IPS-18c (cell line): ENCODE results near the gene ITPKC.
"Not testable (repeated sequence)": the region's sequence is repeated elsewhere in the genome, so short reads cannot be mapped to it uniquely, and the experiment has no call there.

Experiments
- H3K4me3 ChIP-seq: 2 replicates; pipeline ENCODE4 v1.7.0; 2013; ENCODE audit warnings: low read depth, mild to moderate bottlenecking, low read length, moderate library complexity; ENCODE audit not compliant: insufficient read depth
- H3K9me3 ChIP-seq: one replicate; pipeline ENCODE4 v1.6.1; 2013; ENCODE audit warnings: mild to moderate bottlenecking, low read length, moderate library complexity; ENCODE audit not compliant: control insufficient read depth, insufficient read depth

Gene ITPKC

DNA sequence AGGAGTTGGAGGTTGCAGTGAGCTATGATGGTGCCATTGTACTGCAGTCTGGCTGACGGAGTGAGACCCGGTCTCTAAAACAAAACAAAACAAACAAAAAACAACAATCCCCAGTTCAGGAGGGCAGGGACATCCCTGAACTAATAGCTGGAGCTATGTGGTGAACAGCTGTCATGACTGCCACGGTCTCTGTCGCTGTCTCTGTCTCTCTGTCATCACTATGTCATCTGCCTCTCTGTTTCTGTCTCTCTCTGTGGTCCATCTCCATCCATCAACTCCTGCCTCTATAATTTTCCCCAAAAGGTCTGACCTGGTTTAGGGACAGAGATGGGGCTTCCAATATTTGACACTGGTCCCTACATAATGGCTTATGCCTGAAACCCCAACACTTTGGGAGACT, 7.4 kb downstream of the ITPKC start:
- no peak overlapping the region for H3K4me3 ChIP-seq
- H3K9me3 ChIP-seq: peaks cover 2% of the 10 kb centered on the region

DNA sequence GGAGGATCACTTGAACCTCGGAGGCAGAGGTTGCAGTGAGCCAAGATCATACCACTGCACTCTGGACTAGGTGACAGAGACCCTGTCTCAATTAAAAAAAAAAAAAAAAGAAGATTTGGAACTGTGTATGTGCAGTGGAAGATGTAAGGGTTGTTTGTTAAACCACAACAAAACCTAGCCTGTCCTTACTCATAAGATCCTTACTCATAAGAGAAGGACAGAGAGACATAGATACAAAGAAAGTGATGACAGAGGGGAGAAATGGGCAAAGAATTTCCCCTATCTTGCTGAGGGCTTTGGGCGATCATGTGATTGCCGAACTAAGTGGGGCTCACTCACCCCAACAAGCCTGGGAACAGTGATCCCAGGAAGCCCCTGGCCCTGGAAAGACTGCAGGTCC, 7.9 kb downstream of the ITPKC start:
- no peak overlapping the region for H3K4me3 ChIP-seq
- peaks cover 2% of the 10 kb centered on the region for H3K9me3 ChIP-seq

DNA sequence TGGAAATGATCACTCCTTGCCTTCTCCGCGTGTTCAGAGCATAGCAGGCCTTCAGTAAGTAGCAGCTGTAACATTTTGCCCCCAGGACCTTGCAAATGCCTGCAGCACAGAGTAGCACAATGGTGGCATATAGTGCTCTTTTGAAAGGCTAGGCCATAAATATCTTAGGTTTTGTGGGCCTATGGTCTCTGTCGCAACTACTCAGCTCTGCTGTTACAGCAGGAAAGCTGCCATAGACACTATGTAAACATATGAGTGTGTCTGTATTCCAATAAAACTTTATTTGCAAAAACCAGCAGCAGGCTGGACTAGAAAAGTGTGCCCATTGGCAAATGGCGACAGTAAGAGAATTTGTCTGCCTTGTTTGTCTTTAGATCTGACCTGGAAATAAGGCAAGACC, 9.4 kb downstream of the ITPKC start:
- no peak overlapping the region for H3K4me3 ChIP-seq
- peaks cover 2% of the 10 kb centered on the region for H3K9me3 ChIP-seq

DNA sequence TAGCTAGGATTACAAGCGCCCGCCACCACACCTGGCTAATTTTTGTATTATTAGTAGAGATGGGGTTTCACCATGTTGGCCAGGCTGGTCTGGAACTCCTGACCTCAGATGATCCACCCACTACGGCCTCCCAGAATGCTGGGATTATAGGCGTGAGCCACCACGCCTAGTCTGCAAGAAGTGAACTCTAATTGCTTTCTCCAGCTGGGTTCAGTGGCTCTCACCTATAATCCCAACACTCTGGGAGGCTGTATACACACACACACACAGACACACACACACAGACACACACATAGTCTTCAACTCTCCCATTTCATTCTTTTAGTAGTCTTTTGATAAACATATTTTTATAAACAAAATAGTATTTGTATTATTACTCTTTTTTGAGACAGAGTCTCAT, 13.2 kb downstream of the ITPKC start:
- not testable (repeated sequence) for H3K4me3 ChIP-seq, H3K9me3 ChIP-seq

DNA sequence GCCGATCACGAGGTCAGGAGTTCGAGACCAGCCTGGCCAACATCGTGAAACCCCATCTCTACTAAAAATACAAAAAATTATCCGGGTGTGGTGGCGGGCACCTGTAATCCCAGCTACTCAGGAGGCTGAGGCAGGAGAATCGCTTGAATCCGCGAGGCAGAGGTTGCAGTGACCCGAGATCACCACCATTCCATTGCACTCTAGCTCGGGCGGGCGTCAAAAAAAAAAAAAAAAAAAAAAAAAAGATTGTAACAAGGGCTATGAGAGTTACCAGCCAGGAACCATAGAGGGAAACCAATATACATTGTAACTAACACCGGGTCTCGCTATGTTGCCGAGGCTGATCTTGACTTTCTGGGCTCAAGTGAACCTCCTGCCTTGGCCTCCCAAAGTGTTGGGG, 15.4 kb downstream of the ITPKC start:
- H3K4me3 ChIP-seq, H3K9me3 ChIP-seq: not testable (repeated sequence)

DNA sequence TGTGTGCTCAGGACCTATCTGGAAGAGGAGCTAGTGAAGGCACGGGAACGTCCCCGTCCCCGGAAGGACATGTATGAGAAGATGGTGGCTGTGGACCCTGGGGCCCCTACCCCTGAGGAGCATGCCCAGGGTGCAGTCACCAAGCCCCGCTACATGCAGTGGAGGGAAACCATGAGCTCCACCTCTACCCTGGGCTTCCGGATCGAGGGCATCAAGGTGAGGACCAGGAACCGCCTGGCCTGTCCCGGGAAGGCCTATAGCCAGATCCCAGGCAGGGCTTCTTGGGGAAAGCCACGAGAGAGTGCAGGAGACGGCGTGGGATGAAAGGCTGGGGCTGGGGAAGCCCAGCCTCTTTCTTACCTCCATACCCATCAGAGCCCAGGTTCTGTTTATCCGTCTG, 16.2 kb downstream of the ITPKC start:
- H3K9me3 ChIP-seq: no peaks in the 10 kb centered on the region
- no peak overlapping the region for H3K4me3 ChIP-seq

DNA sequence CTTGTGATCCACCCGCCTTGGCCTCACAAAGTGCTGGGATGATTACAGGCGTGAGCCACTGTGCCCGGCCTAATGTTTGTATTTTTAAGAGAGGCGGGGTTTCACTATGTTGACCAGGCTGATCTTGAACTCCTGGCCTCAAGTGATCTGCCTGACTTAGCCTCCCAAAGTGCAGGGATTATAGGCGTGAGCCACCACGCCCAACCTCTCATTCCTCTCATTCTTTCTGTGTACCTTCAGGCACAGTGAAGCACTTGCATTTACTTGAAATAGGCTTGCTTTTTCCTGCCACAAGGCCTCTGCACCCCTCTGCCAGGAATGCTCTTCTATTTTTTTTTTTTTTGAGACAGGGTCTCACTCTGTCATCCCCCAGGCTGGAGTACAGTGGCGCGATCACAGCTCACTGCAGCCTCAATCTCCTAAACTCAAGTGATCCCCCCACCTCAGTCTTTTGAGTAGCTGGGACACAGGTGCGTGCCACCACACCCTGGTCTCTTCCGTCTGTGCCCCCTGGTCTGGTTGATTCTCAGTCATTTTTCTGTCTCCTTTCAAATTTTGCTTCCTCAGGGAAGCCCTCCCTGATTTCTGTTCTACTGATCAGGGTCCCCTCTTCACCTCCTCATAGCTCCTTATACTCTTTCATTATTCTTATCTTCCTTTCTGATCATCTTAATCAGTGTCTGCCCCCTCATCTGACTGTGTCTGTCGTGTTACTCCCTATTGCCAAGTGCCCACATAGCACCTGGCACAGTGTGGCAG, 18.3 kb downstream of the ITPKC start:
- Histone ChIP-seq H3K9me3 (no peaks in the 10 kb centered on the region), H3K4me3 (no peak overlapping the region)

DNA sequence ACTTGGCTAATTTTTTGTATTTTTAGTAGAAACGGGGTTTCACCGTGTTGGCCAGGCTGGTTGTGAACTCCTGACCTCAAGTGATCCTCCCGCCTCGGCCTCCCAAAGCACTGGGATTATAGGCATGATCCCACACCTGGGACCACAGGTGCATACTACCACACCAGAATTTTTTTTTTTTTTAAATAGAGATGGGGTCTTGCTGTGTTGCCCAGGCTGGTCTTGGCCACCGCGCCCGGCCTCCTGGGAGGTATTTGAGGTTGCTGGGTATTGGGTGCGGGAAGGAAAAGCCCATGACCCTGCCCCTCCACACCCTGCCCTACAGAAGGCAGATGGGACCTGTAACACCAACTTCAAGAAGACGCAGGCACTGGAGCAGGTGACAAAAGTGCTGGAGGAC, 19.7 kb downstream of the ITPKC start:
- Histone ChIP-seq H3K4me3 (no peak overlapping the region), H3K9me3 (no peaks in the 10 kb centered on the region)

DNA sequence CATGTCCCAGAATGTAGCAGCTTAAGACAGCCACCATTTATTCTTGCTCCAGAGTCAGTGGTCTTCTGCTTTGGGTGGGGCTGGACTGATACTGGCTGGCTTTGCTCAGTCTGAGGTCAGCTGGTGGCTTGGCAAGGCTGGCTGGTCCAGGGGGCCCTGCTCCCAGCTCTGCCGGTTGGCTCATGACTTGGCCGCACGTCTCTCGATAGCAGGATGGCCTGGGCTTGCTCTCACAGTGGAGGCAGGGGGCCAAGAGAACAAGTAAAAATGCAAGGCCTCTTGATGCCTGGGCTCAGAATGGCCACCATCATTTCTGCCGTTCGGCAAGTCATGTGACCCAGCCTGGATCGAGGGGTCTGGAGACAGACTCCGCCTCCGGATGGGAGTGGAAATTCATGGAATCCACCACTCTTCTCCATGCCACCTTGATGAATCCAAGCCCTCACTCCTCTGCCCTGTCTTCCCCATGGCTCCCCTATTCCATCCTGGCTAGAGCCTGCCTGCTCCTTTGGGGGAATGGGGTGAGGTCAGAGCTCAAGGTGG, 20.3 kb downstream of the ITPKC start:
- Histone ChIP-seq H3K9me3 (no peaks in the 10 kb centered on the region), H3K4me3 (no peak overlapping the region)

DNA sequence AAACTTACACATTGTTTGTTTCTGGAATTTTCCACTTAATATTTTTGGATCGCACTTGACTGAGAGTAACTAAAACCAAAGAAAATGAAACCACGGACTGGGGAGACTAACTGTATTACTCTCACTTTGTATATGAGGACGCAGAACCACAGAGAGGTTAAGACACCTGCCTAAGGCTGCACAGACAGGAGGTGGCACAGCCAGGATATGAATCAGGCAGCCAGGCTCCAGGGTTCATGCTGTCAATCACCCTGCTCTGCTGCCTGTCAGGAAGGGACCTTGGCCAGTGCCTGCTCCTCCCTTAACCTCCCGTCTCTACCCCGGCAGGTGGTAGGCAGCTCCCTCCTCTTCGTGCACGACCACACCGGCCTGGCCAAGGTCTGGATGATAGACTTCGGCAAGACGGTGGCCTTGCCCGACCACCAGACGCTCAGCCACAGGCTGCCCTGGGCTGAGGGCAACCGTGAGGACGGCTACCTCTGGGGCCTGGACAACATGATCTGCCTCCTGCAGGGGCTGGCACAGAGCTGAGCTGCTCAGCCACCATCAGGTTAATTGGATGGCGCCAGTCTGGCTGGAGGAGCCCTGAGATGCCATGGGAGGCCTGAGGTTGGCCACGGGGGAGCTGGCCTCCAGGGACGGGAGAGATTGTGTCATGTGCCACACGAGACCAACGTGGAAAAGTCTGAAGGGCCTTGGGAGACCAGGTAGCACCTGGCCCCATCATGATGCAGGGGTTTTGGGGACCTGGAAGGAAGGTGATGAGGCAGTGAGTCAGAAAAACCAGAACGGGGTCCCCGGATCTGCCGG, 22.3 kb downstream of the ITPKC start:
- Histone ChIP-seq H3K9me3 (no peaks in the 10 kb centered on the region), H3K4me3 (no peak overlapping the region)

DNA sequence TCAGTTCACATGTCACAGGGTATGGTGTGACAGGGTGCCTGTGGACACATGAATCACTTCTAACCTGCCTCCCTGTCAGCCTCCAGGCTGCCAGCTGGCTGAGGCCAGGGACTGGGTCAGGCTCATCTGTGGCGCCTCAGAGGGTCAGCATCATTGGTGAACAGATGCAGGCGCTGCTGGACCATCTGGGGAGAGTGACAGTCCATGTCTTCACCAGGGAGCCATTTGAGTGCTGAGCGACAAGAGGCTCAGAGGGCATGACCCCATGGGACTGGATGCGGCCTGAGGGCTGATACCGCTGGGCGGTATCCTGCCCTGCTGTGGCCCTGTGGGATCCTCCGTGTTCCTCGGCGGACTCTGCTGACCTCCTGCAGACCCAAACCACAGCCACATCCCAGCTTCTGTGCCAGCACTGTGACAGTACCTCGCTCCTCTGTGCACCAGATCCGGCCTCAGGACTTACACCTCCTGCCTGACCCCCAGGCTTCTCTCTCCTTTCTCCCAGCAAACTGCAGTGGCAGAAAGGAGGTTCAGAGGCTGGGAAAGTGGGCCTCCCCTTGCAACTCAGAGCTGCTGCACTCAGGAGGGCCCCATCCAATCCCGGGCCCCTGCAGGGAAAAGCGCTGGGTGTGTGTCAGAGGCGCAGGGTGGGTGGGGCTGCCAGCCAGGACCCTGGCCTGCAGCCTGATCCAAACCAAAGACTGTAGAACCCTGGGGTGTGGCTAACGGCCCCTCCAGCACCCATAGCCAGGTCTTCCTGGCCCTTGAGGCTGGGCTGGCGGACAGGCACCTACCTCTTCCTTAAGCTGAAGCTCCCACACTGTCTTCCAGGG, 23.2 kb downstream of the ITPKC start:
- no peak overlapping the region for H3K4me3 ChIP-seq
- no peaks in the 10 kb centered on the region for H3K9me3 ChIP-seq

DNA sequence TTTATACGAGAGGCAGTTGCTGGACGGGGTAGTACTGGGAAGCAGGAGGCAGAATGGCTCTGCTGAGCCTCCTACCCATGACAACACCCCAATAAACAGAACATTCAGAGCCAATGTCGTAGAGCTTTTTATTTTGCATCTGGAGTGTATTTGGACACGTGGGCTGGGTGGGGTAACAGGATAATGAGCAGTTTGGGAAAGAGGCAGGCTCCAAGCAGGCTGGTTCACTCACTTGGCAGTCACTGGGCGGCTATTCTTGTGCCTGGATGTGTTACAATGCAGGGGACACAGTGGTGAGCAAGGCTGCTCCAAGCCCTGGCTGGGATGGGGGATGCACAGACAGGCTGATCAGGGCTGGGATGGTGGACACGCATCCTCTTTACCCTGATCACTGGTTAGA, 23.8 kb downstream of the ITPKC start:
- Histone ChIP-seq H3K4me3 (no peak overlapping the region), H3K9me3 (no peaks in the 10 kb centered on the region)

DNA sequence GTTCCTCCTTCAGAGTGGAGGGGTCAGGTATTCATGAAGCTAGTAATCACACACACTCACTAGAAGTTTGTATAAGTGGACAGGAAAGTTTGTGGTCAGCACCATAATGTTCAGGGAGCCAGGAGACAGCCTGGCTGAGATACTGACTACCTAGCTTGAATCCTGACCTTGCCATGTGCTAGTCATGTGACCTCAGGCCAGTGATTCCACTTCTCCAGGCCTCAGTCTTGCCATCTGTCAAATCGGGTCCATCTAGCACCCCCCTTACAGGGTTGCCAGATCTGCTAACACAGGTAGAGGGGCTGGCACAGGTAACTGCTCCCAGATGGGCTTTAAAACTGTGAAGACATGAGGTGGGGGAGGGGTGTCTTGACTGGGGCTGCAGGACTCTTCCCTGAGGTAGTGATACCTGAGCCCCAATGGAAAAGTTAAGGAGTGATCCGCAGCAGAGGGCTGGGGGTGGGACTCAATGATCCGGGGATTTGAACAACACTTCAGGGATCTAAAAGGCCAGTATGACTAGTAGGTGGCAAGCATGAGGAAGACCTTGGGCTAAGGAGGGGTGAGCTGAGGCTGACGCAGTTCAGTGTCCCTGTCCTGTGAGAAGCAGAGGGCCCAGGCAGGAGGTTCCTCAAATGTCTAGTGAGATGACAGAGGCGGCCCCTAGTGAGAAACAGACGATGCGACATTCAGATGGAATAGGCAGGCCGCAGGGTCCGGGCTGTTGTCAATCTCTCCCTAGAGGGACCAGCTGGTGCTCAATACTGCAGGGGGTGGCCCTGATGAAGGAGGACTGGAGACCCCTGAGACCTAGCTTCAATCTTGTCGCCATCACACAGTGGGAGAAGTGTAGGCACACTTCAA, 24.8 kb downstream of the ITPKC start:
- Histone ChIP-seq H3K4me3 (no peak overlapping the region), H3K9me3 (no peaks in the 10 kb centered on the region)

DNA sequence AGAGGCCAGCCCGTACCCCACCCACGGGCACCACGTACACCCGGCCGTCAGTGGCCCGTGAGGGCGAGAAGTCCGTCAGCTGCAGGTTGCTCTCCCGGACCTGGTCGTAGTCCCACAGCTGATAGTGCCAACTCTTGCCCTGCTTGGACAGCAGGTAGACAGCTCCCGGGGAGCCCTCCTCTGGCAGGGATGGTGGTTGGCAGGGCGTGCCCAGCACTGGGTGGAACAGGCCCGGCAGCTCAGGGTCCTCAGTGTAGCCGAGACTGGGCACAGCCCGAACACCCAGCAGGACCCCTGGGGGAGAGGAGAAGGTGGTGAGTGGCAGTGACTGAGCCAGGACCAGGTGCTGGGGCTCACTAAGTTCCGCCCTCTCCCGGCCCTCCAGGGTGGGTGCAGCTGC, 25.6 kb downstream of the ITPKC start:
- Histone ChIP-seq H3K9me3 (no peaks in the 10 kb centered on the region), H3K4me3 (no peak overlapping the region)

DNA sequence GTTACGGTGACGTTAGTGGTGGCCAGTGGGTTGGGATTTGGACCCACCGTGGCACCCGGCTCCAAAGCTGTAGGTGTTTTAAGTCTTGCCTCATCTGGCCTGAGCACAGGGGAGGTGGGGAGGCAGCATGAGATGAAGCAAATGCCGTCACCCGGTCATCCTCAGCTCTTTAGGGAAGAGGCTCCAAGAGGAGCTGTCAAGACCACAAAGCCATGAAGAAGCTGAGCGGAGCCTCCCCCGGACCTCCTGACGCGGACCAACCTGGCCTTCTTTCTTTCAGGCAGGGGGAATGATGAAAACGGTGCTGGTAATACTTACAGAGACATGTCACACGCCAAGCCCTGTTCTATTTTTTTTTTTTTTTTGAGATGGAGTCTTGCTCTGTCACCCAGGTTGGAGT, 26.0 kb downstream of the ITPKC start:
- no peak overlapping the region for H3K4me3 ChIP-seq
- no peaks in the 10 kb centered on the region for H3K9me3 ChIP-seq

DNA sequence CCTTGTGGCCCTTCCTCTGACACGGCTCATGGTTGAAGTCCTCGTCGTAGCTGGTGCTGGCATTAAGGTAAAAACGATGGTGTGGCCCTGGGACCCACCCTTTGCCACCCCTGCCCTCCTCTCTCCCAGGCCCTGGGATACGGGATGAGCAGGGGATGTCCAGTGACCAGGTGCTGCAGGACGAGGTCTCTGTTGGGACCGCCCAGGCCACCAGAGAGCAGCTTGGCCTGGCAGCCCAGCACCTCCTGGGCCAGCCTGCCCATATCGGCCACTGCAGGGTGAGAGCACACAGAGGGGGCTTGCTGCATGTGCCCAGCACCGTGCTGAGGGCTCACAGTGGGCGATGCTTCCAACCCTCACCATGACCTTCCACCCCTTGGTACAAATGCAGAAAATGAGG, 27.0 kb downstream of the ITPKC start:
- H3K9me3 ChIP-seq: no peaks in the 10 kb centered on the region
- H3K4me3 ChIP-seq: no peak overlapping the region
